ENCODE data around the gene PLXND1.

The PLXND1 gene

DNA sequence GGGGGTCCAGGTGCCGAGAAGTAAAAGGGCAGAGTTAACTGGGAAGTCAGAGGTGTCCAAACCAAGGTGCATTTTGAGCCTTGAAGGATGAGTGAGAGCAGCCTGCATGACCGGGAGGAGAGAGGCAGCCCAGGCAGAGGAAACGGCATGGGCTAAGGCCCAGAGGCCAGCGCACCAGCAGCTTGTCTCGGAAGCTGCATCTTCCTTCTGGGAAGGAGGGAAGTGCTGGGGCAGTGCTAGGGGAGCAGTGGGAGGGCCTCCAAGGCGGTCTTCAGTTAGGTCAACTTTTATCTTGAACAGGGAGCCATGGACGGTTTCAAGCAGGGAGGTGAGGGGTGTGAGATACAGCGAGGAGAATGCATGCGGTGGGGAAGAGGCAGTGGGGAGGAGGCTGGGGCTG, 62.5 kb downstream of the PLXND1 start:
- no peak for DNase-seq

DNA sequence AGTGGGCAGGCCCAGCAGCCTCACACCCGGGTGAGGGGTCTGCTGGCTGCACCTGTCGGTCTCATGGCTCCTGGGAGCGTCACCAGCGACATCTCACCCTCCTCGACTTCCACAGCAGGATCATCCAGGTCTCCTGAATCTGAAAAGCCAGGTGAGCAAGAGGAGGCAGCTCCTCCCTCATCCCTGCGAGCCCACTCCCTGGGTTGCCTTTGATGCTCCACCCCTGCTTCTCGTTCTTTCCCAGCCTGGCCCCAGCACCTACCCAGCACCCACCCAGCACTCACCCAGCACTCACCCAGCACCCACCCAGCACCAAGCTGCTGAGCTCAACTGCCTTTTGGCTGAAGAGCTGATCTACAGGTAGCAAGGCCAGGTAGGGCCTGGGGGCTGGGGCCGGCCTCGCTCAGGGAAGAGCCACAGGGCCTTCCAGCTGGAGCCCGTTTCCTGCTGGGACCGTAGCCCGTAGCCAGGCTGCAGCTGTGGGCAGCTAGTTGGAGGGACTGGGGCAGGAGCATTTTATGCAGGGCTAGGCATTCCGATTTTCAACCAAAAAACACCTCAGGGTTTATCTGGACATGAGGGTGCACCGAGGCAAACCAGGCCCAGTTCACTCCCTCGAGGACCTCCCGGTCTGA, 63.2 kb downstream of the PLXND1 start, which contains the start of gene H1-8:
H1-8 (plus strand) TSS at position 20 of the 635 bp plus-strand sequence; CDS start at position 64, 44 bp downstream.
- no peak for DNase-seq

DNA sequence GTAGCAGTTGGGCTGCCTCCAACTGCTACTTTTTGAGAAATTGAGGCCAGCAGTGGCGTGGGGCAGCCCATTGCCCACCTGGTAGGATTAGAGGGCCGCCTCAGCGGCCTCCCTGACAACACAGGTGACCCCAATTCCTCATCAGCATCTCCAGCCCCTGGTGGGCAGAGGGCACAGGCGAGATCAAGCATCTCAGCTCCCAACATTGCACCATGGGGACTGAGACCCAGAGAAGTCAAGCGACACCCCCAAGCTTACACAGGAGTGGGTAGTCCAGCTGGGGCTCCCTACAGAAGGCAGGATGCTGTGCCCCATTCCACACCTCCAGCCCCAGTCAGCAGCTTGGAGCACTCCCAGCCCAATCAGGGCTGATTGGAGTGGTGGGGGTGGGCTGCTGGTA, 63.7 kb downstream of the PLXND1 start:
- DNase-seq: no peak

DNA sequence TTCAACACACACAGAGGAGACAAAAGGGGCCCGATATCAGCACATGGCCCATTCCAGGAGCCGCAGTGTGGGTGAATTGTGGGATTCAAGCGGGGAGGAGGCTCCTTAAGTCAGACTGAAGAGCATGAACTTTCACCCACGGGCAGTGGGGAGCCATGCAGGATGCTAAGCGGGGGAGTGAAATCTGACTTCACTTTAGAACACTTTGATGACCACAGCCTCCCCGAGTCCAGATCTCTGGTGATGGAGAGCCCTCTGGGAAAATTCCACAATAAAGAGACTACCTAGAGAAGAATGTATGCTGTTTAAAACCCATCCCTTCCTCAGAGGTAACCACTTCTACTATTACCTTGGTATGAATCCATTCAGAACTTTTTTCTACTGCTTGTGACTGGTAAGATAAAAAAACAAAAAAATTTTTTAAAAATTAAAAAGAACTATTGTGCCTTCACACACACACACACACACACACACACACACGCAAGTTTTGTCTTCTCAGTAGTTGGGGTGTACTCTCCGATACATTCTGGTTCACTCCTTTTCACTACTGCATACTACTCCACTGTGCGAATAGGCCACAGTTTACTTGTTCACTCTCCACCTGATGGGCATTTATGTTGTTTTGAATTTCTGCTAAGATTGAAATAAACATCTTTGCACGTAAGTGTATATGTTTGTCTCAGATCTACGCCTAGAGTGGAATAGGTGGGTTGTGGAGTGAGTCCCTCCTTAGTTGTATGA, 65.5 kb downstream of the PLXND1 start:
- DNase-seq: no peak

DNA sequence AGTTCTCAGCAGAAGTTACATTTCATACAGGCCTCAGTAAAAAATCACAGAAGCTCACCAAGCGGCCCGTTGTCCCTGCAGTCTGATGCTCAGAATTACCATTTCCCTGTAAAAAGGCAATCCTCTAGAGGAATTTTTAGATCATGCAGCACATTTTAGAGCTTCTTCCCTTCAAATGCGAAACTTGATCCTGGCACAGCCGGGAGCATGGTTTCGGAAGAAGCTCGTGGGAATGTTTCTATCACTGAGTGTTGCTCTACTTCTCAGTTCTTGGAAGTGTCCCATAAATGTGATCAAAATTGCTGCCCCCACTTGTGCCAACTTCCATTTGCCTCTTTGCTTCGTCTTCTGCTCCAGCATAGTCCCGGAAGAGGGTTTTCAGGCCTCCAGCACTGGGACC, 67.3 kb downstream of the PLXND1 start:
- DNase-seq: no peak

DNA sequence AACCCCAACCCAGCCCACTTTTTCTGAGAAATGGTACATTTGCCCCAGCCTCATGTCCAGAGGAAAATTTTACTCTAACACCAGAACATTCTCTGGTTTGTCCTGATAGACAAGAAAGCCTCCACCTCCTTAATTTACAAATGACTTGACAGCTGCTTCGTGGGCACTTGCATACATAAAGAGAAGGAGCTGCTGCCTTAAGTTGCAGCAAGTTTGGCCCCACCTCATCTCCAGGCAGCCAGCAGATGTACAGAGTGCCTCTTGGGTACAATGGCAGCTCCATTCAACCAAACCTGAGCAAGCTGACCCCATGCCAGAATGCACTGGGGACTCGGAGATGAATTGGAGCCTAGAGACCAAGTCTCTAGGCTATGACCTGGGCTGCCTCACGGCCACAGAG, 69.7 kb downstream of the PLXND1 start:
- no peak for DNase-seq

DNA sequence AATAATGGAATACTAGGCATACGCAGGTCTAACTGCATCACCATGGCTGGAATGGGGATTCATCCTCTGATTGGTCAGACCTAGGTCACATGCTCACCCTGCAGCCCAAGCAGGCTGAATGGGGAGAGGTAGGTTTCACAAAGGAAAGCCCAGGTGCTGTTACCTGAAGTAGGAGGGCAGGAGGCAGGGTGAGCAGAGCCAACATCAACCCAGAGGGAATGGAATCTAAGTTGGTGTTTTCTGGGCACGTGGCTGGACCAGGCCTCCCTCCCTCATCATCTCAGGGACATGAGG, 70.2 kb downstream of the PLXND1 start:
- no peak for DNase-seq

DNA sequence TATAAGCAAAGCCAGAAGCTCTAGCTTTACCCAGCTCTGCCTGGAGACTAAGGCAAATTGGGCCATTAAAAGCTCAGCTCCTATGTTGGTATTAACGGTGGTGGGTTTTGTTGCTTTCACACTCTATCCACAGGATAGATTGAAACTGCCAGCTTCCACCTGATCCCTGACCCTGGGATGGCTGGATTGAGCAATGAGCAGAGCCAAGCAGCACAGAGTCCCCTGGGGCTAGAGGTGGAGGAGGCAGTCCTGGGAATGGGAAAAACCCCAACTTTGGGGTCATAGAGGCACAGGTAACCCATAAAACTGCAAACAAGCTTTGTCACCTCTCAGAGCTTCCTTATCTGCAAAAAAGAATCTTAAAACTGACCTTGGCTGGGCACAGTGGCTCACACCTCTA, 71.4 kb downstream of the PLXND1 start:
- DNase-seq: no peak

DNA sequence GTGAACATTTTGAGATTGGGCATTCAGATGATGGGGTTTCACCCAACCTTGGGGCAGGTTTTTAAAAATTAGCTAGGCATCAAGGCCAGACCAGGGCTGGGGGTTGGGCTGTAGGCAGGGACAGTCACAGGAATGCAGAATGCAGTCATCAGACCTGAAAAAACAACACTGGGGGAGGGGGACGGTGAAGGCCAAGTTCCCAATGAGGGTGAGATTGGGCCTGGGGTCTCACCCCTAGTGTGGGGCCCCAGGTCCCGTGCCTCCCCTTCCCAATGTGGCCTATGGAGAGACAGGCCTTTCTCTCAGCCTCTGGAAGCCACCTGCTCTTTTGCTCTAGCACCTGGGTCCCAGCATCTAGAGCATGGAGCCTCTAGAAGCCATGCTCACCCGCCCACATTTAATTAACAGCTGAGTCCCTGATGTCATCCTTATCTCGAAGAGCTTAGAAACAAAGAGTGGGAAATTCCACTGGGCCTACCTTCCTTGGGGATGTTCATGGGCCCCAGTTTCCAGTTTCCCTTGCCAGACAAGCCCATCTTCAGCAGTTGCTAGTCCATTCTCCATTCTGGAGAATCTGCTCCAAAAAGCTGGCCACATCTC, 71.9 kb downstream of the PLXND1 start:
- no peak for DNase-seq

DNA sequence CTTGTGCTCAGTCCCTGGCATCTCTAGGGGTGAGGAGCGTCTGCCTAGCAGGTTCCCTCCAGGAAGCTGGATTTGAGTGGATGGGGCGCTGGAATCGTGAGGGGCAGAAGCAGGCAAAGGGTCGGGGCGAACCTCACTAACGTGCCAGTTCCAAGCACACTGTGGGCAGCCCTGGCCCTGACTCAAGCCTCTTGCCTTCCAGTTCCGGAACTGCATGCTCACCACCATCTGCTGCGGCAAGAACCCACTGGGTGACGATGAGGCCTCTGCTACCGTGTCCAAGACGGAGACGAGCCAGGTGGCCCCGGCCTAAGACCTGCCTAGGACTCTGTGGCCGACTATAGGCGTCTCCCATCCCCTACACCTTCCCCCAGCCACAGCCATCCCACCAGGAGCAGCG, 73.1 kb downstream of the PLXND1 start:
- no peak for DNase-seq

DNA sequence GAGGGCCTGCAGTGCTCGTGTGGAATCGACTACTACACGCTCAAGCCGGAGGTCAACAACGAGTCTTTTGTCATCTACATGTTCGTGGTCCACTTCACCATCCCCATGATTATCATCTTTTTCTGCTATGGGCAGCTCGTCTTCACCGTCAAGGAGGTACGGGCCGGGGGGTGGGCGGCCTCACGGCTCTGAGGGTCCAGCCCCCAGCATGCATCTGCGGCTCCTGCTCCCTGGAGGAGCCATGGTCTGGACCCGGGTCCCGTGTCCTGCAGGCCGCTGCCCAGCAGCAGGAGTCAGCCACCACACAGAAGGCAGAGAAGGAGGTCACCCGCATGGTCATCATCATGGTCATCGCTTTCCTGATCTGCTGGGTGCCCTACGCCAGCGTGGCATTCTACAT, 74.2 kb downstream of the PLXND1 start:
- no peak for DNase-seq

DNA sequence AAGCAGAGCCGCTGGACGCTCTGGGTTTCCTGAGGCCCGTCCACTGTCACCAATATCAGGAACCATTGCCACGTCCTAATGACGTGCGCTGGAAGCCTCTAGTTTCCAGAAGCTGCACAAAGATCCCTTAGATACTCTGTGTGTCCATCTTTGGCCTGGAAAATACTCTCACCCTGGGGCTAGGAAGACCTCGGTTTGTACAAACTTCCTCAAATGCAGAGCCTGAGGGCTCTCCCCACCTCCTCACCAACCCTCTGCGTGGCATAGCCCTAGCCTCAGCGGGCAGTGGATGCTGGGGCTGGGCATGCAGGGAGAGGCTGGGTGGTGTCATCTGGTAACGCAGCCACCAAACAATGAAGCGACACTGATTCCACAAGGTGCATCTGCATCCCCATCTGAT, 74.8 kb downstream of the PLXND1 start:
- no peak for DNase-seq

DNA sequence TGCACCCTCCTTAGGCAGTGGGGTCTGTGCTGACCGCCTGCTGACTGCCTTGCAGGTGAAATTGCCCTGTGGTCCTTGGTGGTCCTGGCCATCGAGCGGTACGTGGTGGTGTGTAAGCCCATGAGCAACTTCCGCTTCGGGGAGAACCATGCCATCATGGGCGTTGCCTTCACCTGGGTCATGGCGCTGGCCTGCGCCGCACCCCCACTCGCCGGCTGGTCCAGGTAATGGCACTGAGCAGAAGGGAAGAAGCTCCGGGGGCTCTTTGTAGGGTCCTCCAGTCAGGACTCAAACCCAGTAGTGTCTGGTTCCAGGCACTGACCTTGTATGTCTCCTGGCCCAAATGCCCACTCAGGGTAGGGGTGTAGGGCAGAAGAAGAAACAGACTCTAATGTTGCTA, 75.7 kb downstream of the PLXND1 start:
- DNase-seq: no peak

DNA sequence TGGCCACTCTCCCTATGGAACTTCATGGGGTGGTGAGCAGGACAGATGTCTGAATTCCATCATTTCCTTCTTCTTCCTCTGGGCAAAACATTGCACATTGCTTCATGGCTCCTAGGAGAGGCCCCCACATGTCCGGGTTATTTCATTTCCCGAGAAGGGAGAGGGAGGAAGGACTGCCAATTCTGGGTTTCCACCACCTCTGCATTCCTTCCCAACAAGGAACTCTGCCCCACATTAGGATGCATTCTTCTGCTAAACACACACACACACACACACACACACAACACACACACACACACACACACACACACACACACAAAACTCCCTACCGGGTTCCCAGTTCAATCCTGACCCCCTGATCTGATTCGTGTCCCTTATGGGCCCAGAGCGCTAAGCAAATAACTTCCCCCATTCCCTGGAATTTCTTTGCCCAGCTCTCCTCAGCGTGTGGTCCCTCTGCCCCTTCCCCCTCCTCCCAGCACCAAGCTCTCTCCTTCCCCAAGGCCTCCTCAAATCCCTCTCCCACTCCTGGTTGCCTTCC, 76.2 kb downstream of the PLXND1 start:
- no peak for DNase-seq

DNA sequence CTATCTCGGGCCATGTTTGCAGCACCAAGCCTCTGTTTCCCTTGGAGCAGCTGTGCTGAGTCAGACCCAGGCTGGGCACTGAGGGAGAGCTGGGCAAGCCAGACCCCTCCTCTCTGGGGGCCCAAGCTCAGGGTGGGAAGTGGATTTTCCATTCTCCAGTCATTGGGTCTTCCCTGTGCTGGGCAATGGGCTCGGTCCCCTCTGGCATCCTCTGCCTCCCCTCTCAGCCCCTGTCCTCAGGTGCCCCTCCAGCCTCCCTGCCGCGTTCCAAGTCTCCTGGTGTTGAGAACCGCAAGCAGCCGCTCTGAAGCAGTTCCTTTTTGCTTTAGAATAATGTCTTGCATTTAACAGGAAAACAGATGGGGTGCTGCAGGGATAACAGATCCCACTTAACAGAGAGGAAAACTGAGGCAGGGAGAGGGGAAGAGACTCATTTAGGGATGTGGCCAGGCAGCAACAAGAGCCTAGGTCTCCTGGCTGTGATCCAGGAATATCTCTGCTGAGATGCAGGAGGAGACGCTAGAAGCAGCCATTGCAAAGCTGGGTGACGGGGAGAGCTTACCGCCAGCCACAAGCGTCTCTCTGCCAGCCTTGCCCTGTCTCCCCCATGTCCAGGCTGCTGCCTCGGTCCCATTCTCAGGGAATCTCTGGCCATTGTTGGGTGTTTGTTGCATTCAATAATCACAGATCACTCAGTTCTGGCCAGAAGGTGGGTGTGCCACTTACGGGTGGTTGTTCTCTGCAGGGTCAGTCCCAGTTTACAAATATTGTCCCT, 76.9 kb downstream of the PLXND1 start:
- DNase-seq: no peak

DNA sequence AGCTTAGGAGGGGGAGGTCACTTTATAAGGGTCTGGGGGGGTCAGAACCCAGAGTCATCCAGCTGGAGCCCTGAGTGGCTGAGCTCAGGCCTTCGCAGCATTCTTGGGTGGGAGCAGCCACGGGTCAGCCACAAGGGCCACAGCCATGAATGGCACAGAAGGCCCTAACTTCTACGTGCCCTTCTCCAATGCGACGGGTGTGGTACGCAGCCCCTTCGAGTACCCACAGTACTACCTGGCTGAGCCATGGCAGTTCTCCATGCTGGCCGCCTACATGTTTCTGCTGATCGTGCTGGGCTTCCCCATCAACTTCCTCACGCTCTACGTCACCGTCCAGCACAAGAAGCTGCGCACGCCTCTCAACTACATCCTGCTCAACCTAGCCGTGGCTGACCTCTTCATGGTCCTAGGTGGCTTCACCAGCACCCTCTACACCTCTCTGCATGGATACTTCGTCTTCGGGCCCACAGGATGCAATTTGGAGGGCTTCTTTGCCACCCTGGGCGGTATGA, 77.8 kb downstream of the PLXND1 start, which contains the start of gene RHO:
RHO (plus strand) TSS at position 51 of the 512 bp plus-strand sequence; CDS start at position 146, 95 bp downstream.
- DNase-seq: no peak

DNA sequence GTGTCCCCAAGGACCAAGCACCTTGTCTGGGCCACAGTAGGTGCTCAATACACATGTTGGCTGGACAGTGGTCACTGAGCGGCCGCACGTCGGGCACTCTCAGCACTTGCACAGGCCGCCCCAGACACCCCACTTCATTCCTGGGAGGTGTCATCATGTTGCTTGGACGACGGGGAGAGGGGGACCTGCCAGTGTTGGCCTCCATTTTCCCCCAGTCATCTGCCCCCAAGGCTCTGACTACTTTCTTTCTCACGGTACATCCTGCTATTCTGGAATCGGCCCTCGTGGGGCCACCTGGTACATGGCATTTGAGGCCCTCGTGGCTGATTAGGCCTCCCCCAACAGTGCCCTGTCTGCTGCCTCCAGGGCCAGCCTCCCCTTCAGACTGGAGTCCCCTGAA, 79.2 kb downstream of the PLXND1 start:
- DNase-seq: no peak

DNA sequence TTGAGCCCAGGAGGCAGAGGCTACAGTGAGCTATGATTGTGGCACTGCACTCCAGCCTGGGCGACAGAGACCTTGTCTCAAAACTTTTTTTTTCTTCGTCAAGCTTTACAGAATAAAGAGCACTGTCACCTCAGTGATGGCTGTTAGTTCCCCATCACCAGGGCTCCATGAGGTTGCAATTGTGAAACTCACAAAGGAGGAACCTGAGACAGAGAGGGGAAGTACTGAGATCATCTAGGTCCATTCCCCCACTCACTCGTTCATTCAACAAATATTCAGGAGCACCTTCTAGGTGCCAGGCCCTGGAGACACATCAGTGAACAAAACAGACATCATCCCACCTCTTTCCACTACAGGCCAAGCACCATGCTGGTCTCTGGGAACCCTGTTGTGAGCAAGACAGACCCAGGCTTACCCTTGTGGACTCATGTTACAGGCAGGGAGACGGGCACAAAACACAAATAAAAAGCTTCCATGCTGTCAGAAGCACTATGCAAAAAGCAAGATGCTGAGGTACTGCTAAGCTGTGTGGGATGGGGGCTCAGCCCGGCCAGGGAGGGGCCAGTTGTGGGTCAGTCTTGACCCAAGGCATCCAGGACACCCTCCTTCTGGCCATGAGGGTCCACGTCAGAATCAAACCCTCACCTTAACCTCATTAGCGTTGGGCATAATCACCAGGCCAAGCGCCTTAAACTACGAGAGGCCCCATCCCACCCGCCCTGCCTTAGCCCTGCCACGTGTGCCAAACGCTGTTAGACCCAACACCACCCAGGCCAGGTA, 80.2 kb downstream of the PLXND1 start:
- DNase-seq: no peak

DNA sequence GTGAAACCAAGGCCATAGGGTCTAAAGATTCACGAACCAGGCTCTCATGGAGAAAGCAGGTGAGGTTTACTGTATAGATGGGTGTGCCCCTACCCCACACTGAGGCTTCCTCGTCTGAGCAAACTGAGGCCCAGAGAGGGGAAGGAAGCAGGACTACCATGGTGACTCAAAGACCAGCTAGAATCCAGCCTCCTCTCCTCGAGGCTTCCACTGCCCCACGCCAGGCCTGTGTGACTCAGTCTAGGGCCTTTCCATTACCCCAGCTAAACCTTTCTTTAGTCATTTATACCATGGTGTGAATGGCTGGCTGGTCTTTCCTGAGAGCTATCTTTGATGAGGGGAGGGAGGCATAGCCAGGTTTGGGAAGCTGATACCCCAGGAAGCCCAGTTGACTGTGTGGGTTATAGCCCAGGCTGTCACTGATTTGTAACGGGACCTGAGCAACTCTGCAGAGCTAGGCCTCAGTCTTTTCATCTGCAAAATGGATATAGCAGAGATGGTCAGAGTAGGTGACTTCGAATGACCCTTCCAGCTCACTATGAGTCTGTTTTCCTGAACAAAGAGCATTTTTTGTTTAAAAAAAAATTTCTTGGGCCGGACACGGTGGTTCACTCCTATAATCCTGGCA, 81.0 kb downstream of the PLXND1 start:
- no peak for DNase-seq

DNA sequence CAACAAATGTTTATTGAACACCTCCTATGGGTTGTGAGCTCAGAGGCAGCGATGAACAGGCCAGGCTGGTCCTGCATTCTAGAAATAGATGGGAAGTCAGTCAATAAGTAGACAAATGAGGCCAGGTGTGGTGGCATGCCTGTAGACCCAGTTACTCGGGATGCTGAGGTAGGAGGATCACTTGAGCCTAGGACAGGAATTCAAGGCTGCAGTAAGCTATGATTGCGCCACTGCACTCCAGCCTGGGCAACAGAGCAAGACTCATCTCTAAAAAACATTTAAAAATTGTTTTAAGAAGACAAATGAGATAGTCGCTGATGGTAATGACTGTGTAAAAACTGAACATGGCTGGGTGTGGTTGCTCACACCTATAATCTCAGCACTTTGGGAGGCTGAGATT, 82.4 kb downstream of the PLXND1 start:
- DNase-seq: no peak

DNA sequence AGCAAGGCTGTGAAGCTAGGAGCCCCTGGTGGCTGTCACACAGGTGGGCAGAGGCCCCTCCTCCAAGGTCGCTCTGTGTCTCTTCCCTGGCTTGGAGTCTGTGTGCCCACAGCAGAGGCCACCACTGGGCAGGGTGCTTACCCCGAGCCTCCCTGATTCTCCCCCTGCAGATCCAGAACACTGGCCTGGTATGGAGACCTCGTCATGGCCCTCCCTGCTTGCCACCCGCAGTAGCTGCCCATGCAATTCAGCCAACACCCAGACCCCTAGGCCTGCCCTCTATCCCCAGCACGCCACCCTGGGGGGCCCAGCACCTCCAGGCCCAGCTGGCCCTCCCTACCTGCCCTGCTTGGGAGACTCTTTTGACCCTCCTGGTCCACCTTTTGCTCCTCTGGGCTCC, 83.5 kb downstream of the PLXND1 start:
- no peak for DNase-seq

DNA sequence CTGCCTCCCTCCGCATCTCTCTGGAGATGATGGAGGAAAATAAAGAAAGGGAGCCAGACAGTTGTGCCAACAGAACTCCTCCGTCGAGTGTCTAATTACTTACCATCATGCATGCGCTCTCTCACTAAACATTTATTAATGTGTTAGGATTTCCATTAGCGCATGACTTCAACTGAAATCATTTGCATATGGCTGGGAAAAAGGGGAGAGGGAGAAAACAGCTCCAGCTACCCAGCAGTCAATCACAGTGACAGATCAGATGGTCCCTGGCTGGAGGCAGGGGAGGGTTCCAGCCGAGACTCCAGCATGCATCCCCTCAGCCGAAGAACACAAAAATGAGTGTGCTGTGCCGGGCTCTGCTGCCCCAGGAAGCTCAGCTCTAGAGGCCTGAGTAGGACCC, 84.9 kb downstream of the PLXND1 start:
- no peak for DNase-seq

Data from right forelimb (tissue), 1 donor.